Caki2 (cell line): ENCODE data around the gene MYH10. TPM values are rescaled to one million over a fixed set of nuclear protein-coding genes. Genes with fewer than 3 reads are reported as not detected.
"Not testable (repeated sequence)": the region's sequence is repeated elsewhere in the genome, so short reads cannot be mapped to it uniquely, and the experiment has no call there.

Experiments
- DNase-seq: peaks from one replicate; pipeline ENCODE4 v3.0.0-alpha.2; 2015; ENCODE audit warnings: low read depth
- in situ Hi-C: cut with HindIII; loops from 2 replicates; pipeline ENCODE4 v1.10.0; 2016; ENCODE audit warnings: low sequenced_read_pairs, low pct_unique_long_range_greater_than_20kb, mixed read lengths
- total RNA-seq: library from RNA; depleted of rRNA; stranded (reverse); fragments of >200 nt; shearing (Covaris generic); gene quantifications from 2 replicates; pipeline ENCODE4 v1.2.3, GENCODE V29; 2014; ENCODE audit warnings: low replicate concordance

Gene MYH10
- total RNA-seq, 1 experiment from 2014 or later: 4.3 TPM

- in situ Hi-C loops: no loop called here
- DNase-seq: no peak
Observed at GRCh38 chr17:8576559-8577294, 53.8 kb downstream of the MYH10 start.

DNA sequence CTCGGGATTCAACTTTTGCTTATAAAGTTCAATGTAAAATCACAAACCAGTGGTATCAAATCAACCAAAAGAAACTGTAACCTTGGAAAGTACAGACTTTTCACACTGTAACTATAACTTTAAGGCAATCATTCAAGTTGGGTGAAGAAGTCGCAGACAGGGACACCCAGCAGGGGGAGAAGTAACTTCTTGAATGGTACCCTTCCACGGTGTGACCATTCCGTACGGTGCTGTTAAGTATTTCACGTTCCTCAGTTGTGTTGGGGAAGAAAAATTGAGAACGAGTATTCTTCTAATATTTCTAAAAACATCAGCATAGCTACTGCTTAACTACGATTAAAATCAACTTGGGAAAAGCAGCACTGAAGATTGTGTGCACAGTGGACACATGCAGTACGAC is 55.8 kb downstream of the MYH10 start:
- in situ Hi-C loops: no loop called here
- DNase-seq: no peak

DNA sequence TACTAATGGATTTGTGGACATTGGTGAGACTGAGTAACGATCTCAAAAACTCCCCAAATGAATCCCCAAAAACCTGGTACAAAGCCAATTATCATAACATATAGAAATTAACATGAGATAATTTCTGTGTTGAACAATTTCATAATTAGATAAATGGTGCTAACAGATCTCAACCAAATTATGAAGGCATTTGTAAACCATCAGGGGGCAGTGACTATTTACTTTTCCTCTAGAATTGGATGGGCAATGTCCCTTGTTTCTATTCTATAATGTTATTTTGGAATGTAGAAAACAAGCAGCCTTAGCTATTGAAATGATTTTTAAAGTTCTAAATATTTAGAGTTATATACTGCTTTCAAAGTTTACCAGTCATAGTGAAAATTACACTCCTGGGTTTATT is 57.8 kb downstream of the MYH10 start:
- no peak for DNase-seq
- in situ Hi-C loops: no loop called here

DNA sequence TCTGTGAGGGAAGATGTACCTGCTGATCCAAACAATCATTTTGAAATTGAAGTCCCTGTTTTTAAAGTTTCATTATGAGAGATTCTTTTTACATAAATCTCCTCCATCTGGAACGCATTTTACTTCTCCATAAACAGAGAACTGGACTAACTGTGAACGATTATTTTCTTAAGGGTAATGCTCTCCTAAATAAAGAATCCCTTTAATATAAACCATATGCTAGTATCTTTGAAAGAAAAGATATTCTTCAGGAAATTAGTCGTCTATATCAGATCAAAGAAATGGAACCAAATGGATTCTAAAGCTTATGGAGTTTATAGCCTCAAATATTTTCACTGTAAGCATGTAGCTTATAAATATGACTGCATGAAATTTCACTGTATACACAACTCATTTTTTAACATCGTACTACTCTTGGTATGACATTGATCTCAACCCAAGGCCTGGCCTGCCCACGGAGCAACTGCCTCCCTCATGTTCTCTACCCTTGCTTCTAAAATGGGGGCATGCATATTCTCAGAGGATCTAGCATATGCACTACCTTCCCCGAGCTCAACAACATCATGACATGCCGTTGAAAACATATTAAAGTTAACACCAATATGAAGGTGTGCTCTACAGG is 66.4 kb downstream of the MYH10 start:
- no peak for DNase-seq
- in situ Hi-C loops: no loop called here

DNA sequence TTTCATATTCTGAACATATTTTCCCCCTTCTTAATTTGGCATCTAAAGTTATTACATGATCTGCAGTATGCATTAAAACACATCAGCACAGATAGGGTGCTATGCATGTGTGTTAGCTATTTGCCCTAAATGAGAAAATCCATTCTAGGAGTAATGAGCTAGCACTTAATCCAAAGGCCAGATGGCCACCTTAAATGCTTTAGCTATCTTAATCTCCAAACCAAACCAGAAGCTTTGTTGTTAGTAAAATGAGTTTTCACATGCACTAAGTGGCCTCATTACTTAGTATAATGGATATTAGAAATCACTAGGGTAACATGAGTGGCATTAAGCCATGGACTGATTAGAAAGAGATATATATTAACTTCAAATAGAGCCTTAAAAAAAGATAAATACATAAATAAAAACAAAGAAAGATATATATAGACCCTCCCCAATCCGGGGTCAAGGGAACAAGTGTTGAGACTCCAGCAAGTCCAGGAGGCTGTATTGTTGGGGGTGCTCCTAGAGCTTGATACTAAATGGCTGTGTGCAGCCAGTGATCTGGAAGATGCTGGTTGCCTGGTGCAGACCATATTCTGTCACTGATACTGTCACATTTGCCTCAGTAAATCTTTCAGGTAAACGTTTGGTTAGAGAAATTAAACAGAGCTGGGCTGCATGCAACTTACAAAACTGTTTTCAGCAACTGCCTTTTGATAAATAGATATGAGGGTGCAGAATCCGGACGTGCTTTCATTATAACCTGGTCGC is 67.3 kb downstream of the MYH10 start:
- no peak for DNase-seq
- in situ Hi-C loops: no loop called here

GRCh38 chr17:8558144-8558543 is 72.4 kb downstream of the MYH10 start:
- no peak for DNase-seq
- in situ Hi-C loops: no loop called here

DNA sequence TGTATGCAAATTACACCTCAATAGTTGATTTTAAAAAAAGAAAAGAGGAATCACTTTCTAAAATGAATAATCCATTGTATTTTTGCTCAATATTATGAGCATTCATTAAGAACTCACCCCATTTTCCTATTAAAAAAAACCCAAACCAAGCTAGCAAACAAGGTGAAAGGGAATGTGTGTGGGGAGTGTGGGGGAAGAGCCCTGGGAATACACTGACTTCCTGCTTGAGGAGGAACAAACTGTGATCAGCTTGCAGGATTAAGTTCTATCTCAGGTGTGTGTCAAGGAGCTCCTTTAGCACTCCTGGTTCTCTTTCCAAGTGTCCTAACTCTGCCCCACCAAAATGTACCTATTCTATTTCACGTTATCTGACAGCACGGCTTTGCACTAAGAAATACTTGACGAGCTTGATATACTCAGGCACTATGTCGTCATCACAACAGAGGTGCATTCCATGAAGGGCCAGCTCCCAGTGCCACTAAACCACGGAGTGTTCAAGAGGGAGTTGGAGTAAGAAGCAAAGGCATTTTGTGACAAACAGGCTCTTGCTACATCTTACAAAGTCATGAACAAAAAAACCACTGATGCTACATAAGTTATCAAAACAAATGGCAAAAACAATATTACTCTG is 73.2 kb downstream of the MYH10 start:
- in situ Hi-C loops: no loop called here
- DNase-seq: no peak

DNA sequence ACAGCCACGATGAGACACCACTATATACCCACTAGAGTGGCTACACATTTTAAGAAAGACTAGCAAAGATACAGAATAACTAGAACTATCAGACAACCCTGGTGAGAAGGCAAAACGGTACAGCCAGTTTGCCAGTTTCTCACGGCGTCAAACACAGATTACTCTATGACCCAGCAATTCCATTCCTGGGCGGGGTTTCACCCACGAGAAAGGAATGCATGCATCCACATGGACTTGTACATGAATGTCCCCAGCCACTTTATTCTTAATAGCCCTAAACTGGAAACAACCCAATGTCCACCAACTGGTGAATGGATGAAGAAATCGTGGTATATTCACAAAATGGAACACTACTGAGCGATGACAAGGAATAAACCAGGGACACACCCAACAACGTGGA is 74.5 kb downstream of the MYH10 start:
- in situ Hi-C loops: no loop called here
- DNase-seq: peak; percentile 1

DNA sequence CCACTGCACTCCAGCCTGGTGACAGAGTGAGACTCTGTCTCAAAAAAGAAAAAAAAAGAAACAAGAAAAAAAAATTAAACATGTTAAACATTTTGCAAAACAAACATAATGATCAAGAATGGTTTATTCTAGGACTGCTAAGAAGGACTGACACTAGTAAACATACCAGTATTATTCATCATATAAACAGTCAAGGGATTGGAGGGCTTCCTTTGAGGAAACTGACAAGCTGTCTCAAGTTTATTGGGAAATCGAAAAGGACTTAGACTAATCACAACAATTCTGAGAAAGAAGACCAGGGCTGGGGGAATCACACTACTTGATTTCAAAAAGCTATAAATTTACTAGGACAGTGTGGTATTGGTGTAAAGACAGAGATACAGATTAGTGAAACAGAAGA is 75.5 kb downstream of the MYH10 start:
- no peak for DNase-seq
- in situ Hi-C loops: no loop called here

GRCh38 chr17:8552577-8553320 is 77.8 kb downstream of the MYH10 start:
- DNase-seq: no peak
- in situ Hi-C loops: no loop called here

DNA sequence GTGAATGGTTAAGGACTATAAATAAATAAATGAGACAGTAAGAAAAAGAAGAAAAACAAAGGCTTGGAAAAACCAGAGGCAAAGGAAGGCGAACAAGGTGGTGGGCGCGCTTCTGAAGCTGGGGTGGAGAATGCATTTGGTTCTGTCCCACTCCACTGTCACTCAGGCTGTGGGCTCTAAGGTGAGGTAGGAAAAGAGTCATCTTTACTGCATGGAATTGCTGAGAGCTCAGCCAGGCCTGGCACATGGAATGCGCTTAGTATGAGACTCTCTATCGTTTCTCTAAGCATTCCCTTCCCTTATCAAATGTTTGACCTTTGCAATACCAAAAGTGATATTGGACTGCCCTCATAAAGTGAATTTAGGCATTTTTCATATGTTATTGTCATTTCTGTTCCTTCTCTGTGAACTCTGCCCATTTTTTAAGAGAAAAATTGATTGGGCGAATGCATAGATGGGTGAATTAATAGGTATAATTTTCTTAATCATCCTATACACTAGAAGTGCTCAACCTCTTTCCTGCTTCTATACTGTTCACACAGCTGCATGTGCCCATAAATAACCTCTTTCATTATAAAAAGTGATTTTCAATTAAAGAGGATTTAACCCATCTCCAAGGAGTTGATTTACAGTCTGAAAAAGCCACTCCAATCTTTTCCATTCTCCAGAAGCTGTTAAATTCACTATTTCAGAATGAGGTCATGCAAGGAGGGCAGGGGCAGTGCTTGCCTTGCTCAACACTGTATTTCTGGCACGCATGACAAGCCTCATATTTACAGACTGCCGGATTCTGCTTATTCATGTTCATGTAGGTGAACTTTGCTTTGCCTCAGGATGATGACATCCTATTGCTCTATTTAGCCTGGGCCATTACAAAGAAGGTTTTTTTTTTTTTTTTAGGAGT is 87.7 kb downstream of the MYH10 start:
- in situ Hi-C loops: no loop called here
- DNase-seq: peak; percentile 75

- DNase-seq, in situ Hi-C loops: not testable (repeated sequence)
Observed at GRCh38 chr17:8539976-8540375, 90.5 kb downstream of the MYH10 start.

- in situ Hi-C loops: no loop called here
- DNase-seq: no peak
Observed at GRCh38 chr17:8537734-8538133, 92.8 kb downstream of the MYH10 start.

DNA sequence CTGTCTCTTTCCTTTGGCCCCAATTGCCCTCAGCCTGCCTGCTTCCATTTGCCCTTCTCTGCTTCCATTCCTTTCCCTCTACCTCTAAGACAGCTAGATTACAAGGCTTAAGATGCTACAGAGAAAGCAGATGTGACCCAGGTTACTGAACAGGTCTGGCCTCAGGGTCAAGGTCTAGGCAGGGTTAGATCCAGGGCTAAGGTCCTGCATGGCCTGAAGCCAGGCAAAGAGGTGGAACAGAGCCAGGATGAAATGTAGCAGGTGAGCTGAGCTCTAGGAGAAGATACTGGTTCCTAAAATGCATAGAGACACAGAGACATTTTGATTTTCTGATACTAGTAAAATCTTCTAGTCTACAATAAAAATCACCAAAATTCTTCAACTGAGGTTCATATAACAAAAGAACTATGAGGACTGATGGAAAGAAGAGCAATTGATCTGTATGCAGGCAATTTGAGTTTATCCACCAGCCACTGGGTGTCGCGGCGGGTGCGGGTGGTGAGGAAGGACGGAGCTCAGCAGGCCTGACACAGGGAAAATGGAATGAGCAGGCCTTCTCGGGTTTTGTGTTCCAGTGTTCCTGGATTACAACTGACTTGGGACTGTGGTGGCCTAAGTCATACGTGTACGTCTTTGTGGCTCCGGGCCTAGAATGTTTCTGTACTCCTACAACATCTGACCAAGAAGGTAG is 95.9 kb downstream of the MYH10 start:
- in situ Hi-C loops: no loop called here
- no peak for DNase-seq

- DNase-seq: no peak
- in situ Hi-C loops: no loop called here
Observed at GRCh38 chr17:8532021-8532420, 98.5 kb downstream of the MYH10 start.

DNA sequence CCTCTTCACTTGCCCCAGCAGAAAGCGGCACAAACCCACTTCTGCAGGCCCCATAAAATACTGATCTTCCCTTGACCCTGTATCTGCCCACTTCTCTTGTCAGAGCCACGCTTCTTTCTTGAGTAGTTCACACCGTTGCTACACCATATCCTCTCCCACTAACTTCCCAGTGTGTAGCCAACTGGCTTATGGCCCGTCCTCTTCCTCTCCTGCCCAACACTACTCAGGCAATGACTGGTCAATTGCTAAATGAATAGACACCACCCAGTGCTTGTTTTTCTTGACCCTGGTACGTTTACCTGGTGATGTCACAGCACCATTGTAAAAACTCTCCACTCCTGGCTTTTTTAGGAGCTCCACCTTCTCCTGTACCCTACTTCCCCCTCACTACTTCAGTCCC is 107.9 kb downstream of the MYH10 start:
- in situ Hi-C loops: no loop called here
- no peak for DNase-seq

DNA sequence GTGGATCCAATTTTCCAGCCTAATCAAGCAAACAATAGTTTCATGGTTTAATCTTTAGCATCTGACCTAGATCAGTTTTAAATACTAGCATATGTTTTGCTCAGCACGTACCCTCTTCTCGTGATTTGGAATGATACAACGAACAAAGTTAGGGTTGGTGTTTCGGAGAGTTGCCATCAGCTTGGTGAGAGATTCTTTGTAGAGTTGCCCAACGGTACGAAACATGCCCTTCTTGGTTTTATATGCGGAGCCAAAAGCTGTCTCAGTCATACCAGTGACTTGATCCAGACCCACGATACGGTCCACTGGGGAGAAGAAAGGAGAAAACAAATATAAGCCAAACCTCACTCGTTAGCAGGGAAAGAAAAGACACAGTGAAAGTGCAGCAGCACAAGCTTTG is 109.5 kb downstream of the MYH10 start:
- in situ Hi-C loops: no loop called here
- no peak for DNase-seq
